HG02943 (cell line): Measurements from ENCODE around the gene ZNF124.
"Not testable (repeated sequence)": the region's sequence is repeated elsewhere in the genome, so short reads cannot be mapped to it uniquely, and the experiment has no call there.

Experiments used
- ATAC-seq: cut with Tn5 transposase; IDR thresholded peaks from one replicate; pipeline ENCODE4 v1.9.1; 2021; ENCODE audit warnings: mild to moderate bottlenecking, low read depth, moderate library complexity; ENCODE audit not compliant: unreplicated experiment

Gene ZNF124

DNA sequence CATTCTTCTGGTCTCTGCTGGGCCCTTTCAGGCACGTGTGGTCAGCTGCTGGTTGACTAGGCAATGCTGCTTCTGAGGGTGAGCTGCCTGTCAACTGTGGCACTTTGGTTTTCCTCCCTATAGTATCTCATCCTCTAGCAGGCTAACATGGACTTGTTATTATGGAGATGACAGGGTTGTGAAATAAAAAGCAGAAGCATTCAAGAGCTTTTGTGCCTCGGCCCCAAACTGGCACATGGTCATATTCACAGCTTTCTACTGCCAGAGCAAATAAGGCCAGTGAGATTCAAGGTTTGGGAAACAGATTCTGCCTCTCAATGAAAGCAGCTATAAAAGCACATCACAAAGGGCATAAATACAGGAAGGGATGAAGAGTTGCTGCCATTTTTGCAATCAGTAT is 1.6 kb upstream of the ZNF124 start:
- ATAC-seq, result no peak

DNA sequence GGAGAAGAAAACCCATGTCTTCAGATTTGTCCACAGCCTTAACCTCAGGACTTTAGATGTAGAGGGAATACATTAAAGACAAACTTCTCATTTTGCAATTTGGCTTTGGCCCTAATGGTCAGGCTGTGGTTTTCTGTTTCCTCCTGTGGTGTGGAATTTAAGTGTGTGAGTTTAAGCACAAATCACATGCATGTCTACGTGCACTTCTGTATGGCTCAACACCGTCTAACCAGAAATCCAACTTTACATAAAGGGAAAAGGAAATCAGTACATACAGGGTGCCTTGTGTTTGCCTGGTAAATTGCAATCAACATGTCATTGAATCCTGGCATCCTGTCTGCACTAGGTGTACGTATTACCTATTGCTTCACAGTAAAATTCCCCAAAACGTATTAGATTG is 1.2 kb upstream of the ZNF124 start:
- ATAC-seq, result no peak

DNA sequence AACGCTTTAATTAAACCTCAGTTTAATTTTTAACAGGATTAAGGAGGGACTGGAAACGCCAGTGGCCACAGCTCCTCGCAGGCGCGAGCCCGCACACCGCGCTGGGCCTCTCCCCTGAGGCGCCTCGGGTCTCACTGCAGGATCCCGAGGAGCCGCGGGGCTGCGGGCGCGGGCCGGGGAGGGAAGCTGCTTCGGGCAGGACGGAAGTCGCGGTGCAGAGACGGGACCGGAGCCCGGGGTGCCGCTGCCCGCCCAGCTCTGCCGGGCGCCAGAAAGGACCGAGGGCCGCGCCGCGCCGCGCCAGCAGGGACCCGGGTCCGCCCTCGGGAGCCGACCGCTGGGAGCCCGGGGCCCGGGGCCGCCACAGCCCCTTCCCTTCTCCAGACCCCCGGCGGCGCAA is 377 bp downstream of the ZNF124 start:
- ATAC-seq, result peak; percentile 48

DNA sequence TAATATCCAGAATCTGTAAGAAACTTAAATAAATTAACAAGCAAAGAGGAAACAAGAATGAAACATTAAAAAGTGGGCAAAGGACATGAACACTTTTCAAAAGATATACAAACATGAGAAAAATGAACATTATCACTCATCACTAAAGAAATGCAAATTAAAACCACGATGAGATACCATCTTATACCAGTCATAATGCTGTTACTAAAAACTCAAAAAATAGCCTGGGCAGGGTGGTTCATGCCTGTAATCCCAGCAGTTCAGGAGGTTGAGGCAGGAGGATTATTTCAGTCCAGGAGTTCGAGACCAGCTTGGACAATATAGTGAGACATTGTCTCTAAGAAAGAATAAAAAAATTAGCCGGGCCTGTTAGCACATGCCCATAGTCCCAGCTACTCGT is 6.1 kb downstream of the ZNF124 start:
- no peak for ATAC-seq

DNA sequence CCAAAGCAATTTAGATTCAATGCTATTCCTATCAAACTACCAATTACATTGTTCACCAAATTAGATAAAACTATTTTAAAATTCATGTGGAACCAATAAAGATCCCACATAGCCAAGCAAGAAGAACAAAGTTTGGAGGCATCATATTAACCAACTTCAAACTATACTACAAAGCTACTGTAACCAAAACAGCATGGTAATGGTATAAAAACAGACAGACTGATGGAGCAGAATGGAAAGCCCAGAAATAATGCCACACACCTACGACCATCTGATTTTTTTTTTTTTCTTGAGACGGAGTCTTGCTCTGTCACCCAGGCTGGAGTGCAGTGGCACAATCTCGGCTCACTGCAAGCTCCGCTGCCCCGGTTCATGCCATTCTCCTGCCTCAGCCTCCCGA is 7.1 kb downstream of the ZNF124 start:
- no peak for ATAC-seq

DNA sequence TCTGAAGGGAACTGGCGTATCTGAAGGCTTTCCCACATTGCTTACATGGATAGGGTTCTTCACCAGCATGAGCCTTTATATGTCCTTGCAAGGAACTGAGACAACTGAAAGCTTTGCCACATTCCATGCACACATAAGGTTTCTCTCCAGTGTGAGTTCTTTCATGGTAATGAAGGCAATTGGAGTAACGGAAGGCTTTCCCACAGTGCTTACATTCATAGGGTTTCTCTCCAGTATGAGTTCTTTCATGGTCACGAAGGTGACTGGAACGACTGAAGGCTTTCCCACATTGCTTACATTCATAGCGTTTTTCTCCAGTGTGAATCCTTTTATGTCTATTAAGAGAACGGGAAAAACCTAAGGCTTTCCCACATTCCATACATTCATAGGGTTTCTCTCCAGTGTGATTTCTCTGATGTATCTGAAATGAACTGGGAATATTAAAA is 15.0 kb downstream of the ZNF124 start:
- ATAC-seq, result no peak

DNA sequence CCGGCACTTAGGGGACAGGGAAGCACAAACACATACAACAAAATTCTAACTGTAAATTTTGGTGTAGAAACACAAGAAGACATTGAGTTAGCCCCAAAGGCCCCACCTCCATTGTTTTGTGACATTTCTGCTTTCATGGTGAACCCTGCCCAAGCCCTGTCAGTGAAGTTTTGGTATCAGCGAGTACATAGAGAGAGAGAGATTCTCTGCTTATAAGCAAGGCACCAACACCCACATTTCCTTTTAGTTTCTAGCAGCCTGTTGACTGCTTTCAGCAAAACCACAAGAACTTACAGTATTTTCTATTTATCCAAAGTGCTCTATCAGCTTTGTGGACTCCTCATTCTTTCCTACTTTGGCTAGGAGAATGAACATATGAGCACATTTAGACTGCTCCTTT is 24.0 kb downstream of the ZNF124 start:
- no peak for ATAC-seq

DNA sequence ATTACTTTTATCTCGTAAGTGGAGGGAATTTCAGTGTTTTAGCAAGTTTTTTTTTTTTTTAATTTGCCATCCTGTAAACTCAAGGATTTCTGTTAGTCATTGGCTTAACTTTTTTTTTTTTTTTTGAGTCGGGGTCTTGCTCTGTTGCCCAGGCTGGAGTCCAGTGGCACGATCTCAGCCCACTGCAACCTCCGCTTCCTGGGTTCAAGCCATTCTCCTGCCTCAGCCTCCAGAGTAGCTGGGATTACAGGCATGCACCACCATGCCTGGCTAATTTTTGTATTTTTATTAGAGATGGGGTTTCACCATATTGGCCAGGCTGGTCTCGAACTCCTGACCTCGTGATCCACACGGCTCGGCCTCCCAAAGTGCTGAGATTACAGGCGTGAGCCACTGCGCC is 24.7 kb downstream of the ZNF124 start:
- not testable (repeated sequence) for ATAC-seq

DNA sequence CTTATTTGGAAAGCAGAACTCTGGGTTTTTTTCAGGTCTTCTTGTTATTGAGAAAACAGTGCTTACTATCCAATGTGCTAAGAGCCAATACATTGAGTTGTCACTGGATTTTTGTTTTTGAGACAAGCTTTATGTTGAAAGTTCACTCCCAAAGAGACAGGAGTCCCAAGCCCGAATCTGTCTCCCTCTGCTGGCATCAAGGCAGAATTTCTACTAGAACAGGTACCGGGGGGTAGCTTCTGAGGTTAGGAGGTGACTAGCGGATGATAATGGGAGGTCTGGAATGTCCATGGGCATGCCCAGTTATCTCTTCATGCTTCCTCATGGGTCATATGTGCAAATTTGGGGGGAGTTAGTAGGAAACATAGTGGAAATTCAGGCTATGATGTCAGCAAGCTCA is 25.1 kb downstream of the ZNF124 start:
- no peak for ATAC-seq

DNA sequence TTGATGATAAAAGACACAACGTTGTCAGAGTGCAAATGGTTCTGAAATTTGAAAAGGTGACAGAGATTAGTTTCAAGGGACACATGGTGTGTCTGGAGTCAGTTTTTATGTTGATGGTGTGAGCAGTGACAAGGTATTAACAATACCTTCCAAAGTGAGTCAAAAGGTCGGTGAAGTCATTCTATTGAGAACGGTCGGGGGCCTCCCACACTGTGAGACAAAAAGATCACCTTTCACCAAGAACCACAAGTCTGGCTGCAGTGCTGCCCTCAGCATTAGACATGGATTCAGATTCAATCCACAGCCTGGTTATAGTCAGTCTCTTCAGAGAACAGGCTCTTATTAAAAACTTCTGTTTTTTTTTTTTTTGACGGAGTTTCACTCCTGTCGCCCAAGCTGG is 26.5 kb downstream of the ZNF124 start:
- ATAC-seq, result no peak

DNA sequence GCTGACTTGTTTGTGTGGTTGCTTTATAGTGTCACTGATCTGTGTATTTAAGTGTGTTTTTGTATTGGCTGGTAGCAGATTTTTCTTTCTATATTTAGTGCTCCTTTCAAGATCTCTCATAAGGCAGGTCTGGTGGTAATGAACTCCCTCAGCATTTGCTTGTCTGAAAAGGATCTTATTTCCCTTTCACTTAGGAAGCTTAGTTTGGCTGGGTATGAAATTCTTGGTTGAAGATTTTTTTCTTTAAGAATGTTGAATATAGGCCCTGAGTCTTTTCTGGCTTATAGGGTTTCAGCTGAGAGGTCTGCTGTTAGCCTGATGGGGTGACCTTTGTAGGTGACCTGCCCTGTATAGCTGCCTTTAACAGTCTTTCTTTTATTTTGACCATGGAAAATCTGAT is 32.3 kb downstream of the ZNF124 start:
- not testable (repeated sequence) for ATAC-seq

DNA sequence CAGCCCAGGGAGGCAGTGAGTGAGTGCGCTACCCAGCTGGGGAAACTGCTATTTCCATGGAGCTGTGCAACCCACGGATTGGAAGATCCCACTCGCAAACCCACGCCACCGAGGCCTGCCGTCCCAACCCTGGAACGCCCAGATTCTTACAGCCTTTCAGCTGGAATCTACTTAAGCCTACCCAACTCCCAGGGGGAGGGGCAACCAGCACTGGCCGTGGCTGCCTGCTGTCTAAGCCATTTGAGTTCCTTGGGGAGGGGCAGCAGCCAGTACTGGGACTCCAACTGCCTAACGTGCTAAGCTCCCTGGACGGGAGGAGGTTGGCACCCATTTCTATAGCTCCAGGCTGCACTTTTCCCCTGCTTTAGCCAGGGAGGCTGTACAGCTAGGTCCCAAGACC is 40.6 kb downstream of the ZNF124 start:
- no peak for ATAC-seq

DNA sequence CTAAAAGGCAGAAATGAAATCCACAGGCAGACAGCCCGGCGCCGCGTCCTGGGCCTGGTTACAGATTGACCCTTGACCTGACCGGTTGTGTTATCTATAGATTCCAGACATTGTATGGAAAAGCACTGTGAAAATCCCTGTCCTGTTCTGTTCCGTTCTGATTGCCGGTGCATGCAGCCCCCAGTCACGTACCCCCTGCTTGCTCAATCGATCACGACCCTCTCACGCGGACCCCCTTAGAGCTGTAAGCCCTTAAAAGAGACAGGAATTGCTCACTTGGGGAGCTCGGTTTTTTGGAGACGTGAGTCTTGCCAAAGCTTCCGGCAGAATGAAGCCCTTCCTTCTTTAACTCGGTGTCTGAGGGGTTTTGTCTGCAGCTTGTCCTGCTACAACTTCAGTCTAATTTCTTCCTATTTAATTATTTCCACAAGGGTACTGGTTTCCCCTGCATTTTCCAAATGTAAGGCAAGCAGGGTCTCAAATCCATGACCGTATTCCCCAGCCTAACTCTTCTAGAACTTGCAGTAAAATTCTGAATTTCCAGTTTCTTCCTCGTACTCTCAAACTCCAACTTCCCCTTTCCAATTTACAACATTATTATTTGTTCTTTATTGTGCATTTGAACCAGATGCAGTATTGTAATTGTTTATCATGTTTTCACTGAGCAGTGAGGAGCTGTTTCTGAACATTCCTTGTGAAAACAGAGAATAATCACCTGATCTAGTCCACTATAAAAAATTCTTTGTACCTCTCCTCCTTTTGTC is 44.1 kb downstream of the ZNF124 start:
- not testable (repeated sequence) for ATAC-seq

DNA sequence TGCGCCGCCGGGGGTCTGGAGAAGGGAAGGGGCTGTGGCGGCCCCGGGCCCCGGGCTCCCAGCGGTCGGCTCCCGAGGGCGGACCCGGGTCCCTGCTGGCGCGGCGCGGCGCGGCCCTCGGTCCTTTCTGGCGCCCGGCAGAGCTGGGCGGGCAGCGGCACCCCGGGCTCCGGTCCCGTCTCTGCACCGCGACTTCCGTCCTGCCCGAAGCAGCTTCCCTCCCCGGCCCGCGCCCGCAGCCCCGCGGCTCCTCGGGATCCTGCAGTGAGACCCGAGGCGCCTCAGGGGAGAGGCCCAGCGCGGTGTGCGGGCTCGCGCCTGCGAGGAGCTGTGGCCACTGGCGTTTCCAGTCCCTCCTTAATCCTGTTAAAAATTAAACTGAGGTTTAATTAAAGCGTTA is 45.2 kb downstream of the ZNF124 start:
- peak; percentile 63 for ATAC-seq

DNA sequence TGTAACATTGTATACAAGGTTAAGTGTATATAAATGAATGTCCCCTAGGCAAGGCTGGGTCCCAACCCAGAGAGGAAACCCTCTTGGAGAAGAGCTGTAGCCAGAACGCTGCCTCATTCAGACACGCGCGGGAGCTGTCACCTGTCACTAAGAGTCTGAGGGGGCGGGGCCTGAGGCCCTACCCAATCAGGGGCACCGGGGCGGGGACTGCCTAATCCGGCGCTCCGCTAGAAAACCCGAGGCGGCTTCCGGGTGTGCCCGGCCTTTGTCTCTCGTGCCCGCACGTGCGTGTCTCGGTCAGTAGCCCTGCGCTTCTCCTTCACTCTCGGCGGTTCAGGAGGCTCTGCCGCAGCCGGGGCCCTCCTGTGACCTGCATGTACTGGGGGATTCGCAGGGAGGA is 45.7 kb downstream of the ZNF124 start:
- ATAC-seq, result peak; percentile 95

DNA sequence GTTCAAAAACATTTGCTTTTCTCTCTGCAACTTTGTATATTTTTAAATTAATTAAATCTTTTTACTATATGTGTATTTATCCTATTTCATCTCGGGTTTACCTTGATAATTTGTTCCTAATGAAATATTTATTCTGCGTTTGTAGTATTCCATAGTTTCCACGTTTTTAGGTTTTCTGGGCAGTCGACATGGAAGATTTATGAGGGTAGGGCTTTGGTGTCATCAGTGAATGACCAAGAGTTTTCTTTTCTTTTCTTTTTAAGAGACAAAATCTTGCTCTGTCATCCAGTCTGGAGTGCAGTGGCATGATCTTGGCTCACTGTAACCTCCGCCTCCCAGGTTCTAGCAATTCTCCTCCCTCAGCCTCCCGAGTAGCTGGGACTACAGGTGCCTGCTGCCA is 50.4 kb downstream of the ZNF124 start:
- ATAC-seq, result no peak

DNA sequence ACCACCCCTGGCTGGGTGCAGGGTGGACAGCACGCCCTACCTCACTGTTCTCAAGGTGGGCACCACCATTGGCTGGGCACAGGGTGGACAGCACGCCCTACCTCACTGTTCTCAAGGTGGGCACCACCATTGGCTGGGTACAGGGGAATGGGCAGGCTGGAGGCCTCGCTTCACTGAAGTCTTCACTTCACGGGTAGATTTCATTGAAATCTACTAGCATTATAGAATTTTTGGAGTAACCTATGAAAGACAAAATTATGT is 51.5 kb downstream of the ZNF124 start:
- not testable (repeated sequence) for ATAC-seq

DNA sequence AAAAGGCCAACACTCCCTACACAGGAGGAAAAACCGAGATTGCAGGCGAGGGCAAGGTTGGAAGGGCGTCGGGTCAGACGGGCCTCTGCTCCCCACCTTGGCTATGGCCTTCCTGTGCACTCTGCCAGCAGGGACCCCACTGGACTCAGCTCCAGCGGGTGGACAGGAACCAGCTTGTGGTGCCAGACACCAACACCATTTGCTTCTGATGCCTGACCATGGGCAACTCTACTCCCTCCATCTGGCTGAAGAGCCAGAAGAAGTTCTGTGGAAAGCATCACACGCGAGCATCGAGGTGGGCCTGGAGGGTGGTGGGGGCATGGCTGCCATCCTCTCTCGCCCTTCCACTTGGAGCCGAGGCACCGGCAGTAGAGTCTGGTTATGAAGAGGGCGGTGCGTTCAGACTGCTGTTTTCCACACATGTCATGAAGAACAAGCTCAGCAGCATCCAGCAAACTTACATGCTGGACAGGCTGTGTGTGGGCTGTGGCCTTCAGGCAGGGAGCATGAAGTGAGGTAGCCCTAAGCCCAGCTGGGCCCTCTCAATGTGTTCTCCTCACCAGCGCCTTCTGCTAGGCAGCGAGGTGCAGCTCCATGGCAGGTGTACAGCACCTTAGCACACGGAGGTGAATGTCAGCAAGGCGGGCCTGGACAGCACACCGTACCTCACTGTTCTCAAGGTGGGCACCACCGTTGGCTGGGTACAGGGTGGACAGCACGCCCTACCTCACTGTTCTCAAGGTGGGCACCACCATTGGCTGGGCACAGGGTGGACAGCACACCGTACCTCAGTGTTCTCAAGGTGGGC is 52.0 kb downstream of the ZNF124 start:
- ATAC-seq, result no peak

DNA sequence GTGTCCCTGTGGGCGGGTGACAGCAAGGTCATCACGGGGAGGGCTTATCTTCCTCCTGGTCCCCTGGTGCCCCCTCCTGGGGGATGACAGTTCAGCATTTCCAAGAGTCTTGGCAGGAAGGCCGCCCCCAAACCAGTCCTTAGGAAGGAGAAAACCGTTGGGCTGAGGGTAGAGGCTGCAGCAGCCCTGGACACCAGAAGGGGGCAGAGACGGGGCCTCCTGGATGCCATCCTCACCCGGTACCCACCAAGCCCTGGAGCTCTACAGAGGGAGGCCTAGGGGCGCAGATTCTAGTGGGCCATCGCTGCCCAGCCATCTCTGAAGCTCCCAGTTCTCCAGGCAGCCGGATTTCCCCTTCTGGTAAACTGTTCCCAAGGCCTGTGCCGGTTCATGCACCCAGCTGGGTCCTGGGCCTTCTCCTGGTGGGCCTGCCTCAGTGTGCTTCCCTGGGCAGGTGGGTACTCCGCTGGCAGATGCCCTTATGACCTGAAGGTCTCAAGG is 52.8 kb downstream of the ZNF124 start:
- ATAC-seq, result no peak

DNA sequence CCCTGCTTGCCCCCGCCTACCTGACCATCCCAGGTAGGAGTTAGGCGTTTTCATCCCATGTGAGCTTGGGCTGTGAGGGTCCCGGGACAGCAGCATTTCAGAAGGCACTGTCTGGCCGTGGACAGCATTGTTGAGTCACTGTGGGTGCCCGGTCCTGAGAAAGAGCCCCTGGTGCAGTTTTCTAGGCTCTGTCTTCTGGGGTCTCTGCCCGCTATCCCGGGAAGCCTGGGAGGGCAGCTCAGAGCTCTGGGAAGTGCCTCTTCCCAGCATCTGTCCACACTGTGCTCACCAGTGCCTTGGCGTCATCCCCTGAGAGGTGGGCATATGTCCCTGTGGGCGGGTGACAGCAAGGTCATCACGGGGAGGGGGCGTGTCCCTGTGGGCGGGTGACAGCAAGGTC is 56.3 kb downstream of the ZNF124 start:
- ATAC-seq, result no peak

DNA sequence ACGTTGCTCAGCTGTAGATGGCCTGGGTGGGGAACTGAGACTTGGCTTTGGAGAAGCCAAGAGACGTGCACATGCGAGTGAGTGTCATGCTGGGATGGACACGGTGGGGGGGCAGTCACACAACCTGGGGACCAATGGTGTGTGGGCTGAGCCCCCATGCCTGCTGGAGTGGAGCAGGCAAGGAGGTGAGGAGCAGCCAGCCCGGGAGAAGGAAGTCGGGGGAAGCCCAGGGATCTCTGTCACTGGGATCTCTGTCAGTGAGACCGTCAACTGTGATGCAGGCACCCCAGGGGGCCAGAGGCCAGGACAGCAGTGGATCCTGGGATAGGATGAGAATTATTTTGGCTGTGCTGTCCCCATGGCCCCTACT is 56.7 kb downstream of the ZNF124 start:
- no peak for ATAC-seq
